Measurements from ENCODE around the gene SPATA33. TPM values are rescaled to one million over a fixed set of nuclear protein-coding genes. Genes with fewer than 3 reads are reported as not detected.
A peak's percentile ranks its signal among the peaks of the same experiment; 100 is the strongest.
"Not testable (repeated sequence)": the region's sequence is repeated elsewhere in the genome, so short reads cannot be mapped to it uniquely, and the experiment has no call there.

Gene SPATA33
- total and polyA plus RNA-seq, 4 donors = 3.0 to 10.7 (median 7.5) TPM

GRCh38 chr16:89693289-89693731 is 35.7 kb downstream of the SPATA33 start:
- ATAC-seq (ENCODE audit: low FRiP score) (no peak), DNase-seq (no peak)
- intact Hi-C loops (cut with DNase I) = no loop called here
- Histone ChIP-seq H3K4me3 (ENCODE audit: low read length in 2 of 2) (no peak overlapping the region), H3K27ac (ENCODE audit: low read depth in 1 of 2, low read length in 2 of 2) (no peak overlapping the region), H3K4me1 (ENCODE audit: control insufficient read depth in 1 of 2, insufficient read depth in 2 of 2, low read length in 2 of 2) (no peaks in the 10 kb centered on the region), H3K9me3 (ENCODE audit: control insufficient read depth, low read length) (no peaks in the 10 kb centered on the region), H3K27me3 (ENCODE audit: control insufficient read depth in 1 of 2, insufficient read depth in 2 of 2, low read length in 1 of 2) (peaks cover 0 to 3% of the 10 kb centered on the region in 2 donors), H3K36me3 (ENCODE audit: control insufficient read depth in 1 of 2, insufficient read depth in 2 of 2, low read length in 1 of 2) (no peaks in the 10 kb centered on the region)
- WGBS, 2 donors = 89 to 90% methylated on average over 11 of the region's 11 CpGs

GRCh38 chr16:89693931-89694783 is 36.5 kb downstream of the SPATA33 start:
- ATAC-seq (ENCODE audit: low FRiP score) (no peak), DNase-seq (peak in 1 of 2 donors; percentile 76)
- no peaks in the 10 kb centered on the region for H3K36me3 ChIP-seq (ENCODE audit: control insufficient read depth in 1 of 2, insufficient read depth in 2 of 2, low read length in 1 of 2)
- intact Hi-C loops (cut with DNase I) = no loop called here
- peaks cover 0 to 3% of the 10 kb centered on the region in 2 donors for H3K27me3 ChIP-seq (ENCODE audit: control insufficient read depth in 1 of 2, insufficient read depth in 2 of 2, low read length in 1 of 2)
- H3K4me1 ChIP-seq (ENCODE audit: control insufficient read depth in 1 of 2, insufficient read depth in 2 of 2, low read length in 2 of 2) = no peaks in the 10 kb centered on the region
- H3K9me3 ChIP-seq (ENCODE audit: control insufficient read depth, low read length) = no peaks in the 10 kb centered on the region
- no peak overlapping the region for H3K4me3 ChIP-seq (ENCODE audit: low read length in 2 of 2)
- no peak overlapping the region for H3K27ac ChIP-seq (ENCODE audit: low read depth in 1 of 2, low read length in 2 of 2)
- 88% methylated on average over 32 of the region's 32 CpGs for WGBS, 2 donors

- H3K27me3 ChIP-seq (ENCODE audit: control insufficient read depth in 1 of 2, insufficient read depth in 2 of 2, low read length in 1 of 2); DNase-seq; H3K27ac ChIP-seq (ENCODE audit: low read depth in 1 of 2, low read length in 2 of 2); intact Hi-C loops (cut with DNase I); H3K4me1 ChIP-seq (ENCODE audit: control insufficient read depth in 1 of 2, insufficient read depth in 2 of 2, low read length in 2 of 2); H3K4me3 ChIP-seq (ENCODE audit: low read length in 2 of 2); H3K36me3 ChIP-seq (ENCODE audit: control insufficient read depth in 1 of 2, insufficient read depth in 2 of 2, low read length in 1 of 2); ATAC-seq (ENCODE audit: low FRiP score); H3K9me3 ChIP-seq (ENCODE audit: control insufficient read depth, low read length): not testable (repeated sequence)
- 91 to 92% methylated on average over 21 to 23 of the region's 23 CpGs for WGBS, 2 donors
These were observed 37.1 kb downstream of the SPATA33 start for GRCh38 chr16:89694784-89695085.

- intact Hi-C loops (cut with DNase I) = no loop called here
- WGBS, 2 donors = 87 to 89% methylated on average over 31 of the region's 31 CpGs
- H3K36me3 ChIP-seq (ENCODE audit: control insufficient read depth in 1 of 2, insufficient read depth in 2 of 2, low read length in 1 of 2) = no peaks in the 10 kb centered on the region
- no peaks in the 10 kb centered on the region for H3K9me3 ChIP-seq (ENCODE audit: control insufficient read depth, low read length)
- DNase-seq (peak in 1 of 2 donors; percentile 54), ATAC-seq (ENCODE audit: low FRiP score) (no peak)
- no peaks in the 10 kb centered on the region for H3K4me1 ChIP-seq (ENCODE audit: control insufficient read depth in 1 of 2, insufficient read depth in 2 of 2, low read length in 2 of 2)
- H3K4me3 ChIP-seq (ENCODE audit: low read length in 2 of 2) = no peak overlapping the region
- H3K27ac ChIP-seq (ENCODE audit: low read depth in 1 of 2, low read length in 2 of 2) = no peak overlapping the region
- peaks cover 0 to 3% of the 10 kb centered on the region in 2 donors for H3K27me3 ChIP-seq (ENCODE audit: control insufficient read depth in 1 of 2, insufficient read depth in 2 of 2, low read length in 1 of 2)
These were observed 37.6 kb downstream of the SPATA33 start for GRCh38 chr16:89695086-89695874.

- 79 to 80% methylated on average over 25 of the region's 25 CpGs for WGBS, 2 donors
These were observed 38.4 kb downstream of the SPATA33 start for GRCh38 chr16:89695875-89696669.

GRCh38 chr16:89696670-89697128 is 39.1 kb downstream of the SPATA33 start:
- WGBS, 2 donors = 80% methylated on average over 18 of the region's 18 CpGs
- intact Hi-C loops (cut with DNase I) = no loop called here
- ATAC-seq (ENCODE audit: low FRiP score) = no peak
- H3K36me3 ChIP-seq (ENCODE audit: control insufficient read depth in 1 of 2, insufficient read depth in 2 of 2, low read length in 1 of 2) = no peaks in the 10 kb centered on the region
- H3K27ac ChIP-seq (ENCODE audit: low read depth in 1 of 2, low read length in 2 of 2) = no peak overlapping the region
- H3K4me3 ChIP-seq (ENCODE audit: low read length in 2 of 2) = no peak overlapping the region
- no peaks in the 10 kb centered on the region for H3K9me3 ChIP-seq (ENCODE audit: control insufficient read depth, low read length)
- H3K4me1 ChIP-seq (ENCODE audit: control insufficient read depth in 1 of 2, insufficient read depth in 2 of 2, low read length in 2 of 2) = no peaks in the 10 kb centered on the region
- DNase-seq = no peak
- peaks cover 0 to 3% of the 10 kb centered on the region in 2 donors for H3K27me3 ChIP-seq (ENCODE audit: control insufficient read depth in 1 of 2, insufficient read depth in 2 of 2, low read length in 1 of 2)

More at GRCh38 chr16:89695875-89696669, 38.4 kb downstream of the SPATA33 start:
- Histone ChIP-seq H3K4me3 (ENCODE audit: low read length in 2 of 2) (no peak overlapping the region), H3K27ac (ENCODE audit: low read depth in 1 of 2, low read length in 2 of 2) (no peak overlapping the region), H3K9me3 (ENCODE audit: control insufficient read depth, low read length) (no peaks in the 10 kb centered on the region), H3K4me1 (ENCODE audit: control insufficient read depth in 1 of 2, insufficient read depth in 2 of 2, low read length in 2 of 2) (no peaks in the 10 kb centered on the region), H3K36me3 (ENCODE audit: control insufficient read depth in 1 of 2, insufficient read depth in 2 of 2, low read length in 1 of 2) (no peaks in the 10 kb centered on the region), H3K27me3 (ENCODE audit: control insufficient read depth in 1 of 2, insufficient read depth in 2 of 2, low read length in 1 of 2) (peaks cover 0 to 3% of the 10 kb centered on the region in 2 donors)
- intact Hi-C loops (cut with DNase I) = no loop called here
- DNase-seq (no peak), ATAC-seq (ENCODE audit: low FRiP score) (no peak)

GRCh38 chr16:89697161-89697615 is 39.6 kb downstream of the SPATA33 start:
- WGBS, 2 donors = 90 to 92% methylated on average over 19 of the region's 19 CpGs
- no peak for ATAC-seq (ENCODE audit: low FRiP score)
- H3K27ac ChIP-seq (ENCODE audit: low read depth in 1 of 2, low read length in 2 of 2) = no peak overlapping the region
- no peaks in the 10 kb centered on the region for H3K9me3 ChIP-seq (ENCODE audit: control insufficient read depth, low read length)
- no peak for DNase-seq
- intact Hi-C loops (cut with DNase I) = no loop called here
- H3K4me1 ChIP-seq (ENCODE audit: control insufficient read depth in 1 of 2, insufficient read depth in 2 of 2, low read length in 2 of 2) = no peaks in the 10 kb centered on the region
- no peaks in the 10 kb centered on the region for H3K36me3 ChIP-seq (ENCODE audit: control insufficient read depth in 1 of 2, insufficient read depth in 2 of 2, low read length in 1 of 2)
- H3K4me3 ChIP-seq (ENCODE audit: low read length in 2 of 2) = no peak overlapping the region
- H3K27me3 ChIP-seq (ENCODE audit: control insufficient read depth in 1 of 2, insufficient read depth in 2 of 2, low read length in 1 of 2) = peaks cover 0 to 3% of the 10 kb centered on the region in 2 donors

- 88 to 89% methylated on average over 32 of the region's 32 CpGs for WGBS, 2 donors
- H3K36me3 ChIP-seq (ENCODE audit: control insufficient read depth in 1 of 2, insufficient read depth in 2 of 2, low read length in 1 of 2) = no peaks in the 10 kb centered on the region
- H3K9me3 ChIP-seq (ENCODE audit: control insufficient read depth, low read length) = no peaks in the 10 kb centered on the region
- H3K4me3 ChIP-seq (ENCODE audit: low read length in 2 of 2) = no peak overlapping the region
- H3K27me3 ChIP-seq (ENCODE audit: control insufficient read depth in 1 of 2, insufficient read depth in 2 of 2, low read length in 1 of 2) = peaks cover 0 to 3% of the 10 kb centered on the region in 2 donors
- no peaks in the 10 kb centered on the region for H3K4me1 ChIP-seq (ENCODE audit: control insufficient read depth in 1 of 2, insufficient read depth in 2 of 2, low read length in 2 of 2)
- ATAC-seq (ENCODE audit: low FRiP score) (no peak), DNase-seq (no peak)
- intact Hi-C loops (cut with DNase I) = no loop called here
- H3K27ac ChIP-seq (ENCODE audit: low read depth in 1 of 2, low read length in 2 of 2) = no peak overlapping the region
These were observed 40.1 kb downstream of the SPATA33 start for GRCh38 chr16:89697616-89698331.
